Erythroblast (primary cell): Measurements from ENCODE around the gene RNU1-3.
"Not testable (repeated sequence)": the region's sequence is repeated elsewhere in the genome, so short reads cannot be mapped to it uniquely, and the experiment has no call there.

ENCODE experiments used
- GATA1 ChIP-seq: IDR thresholded peaks from 2 replicates; pipeline ENCODE4 v1.6.1; 2011; ENCODE audit warnings: low read depth, mild to moderate bottlenecking, control low read depth, low read length, moderate library complexity
- POLR2A ChIP-seq: IDR thresholded peaks from 2 replicates; pipeline ENCODE4 v1.6.1; 2011; ENCODE audit warnings: mild to moderate bottlenecking, low read length

DNA sequence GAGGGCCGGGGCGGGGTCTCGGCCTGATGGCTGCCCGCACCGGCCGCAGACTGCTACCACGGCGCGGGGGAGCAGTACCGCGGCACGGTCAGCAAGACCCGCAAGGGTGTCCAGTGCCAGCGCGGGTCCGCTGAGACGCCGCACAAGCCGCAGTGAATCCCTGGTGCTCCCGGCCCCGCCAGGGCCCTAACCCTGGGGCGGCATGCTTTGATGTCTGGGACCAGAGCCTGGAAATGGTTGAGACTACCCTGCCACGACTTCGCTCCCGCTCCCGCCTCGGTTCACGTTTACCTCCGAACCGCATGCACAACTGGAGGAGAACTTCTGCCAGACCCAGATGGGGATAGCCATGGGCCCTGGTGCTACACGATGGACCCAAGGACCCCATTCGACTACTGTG is 18.5 kb downstream of the RNU1-3 start:
- not testable (repeated sequence) for TF ChIP-seq GATA1, POLR2A
